Ishikawa (cell line): ENCODE results near the gene PTMS.

ENCODE experiments used
- CEBPB ChIP-seq: IDR thresholded peaks from 2 replicates; pipeline ENCODE4 v1.6.1; 2012
- CREB1 ChIP-seq: IDR thresholded peaks from 2 replicates; pipeline ENCODE4 v1.6.1; 2012; ENCODE audit warnings: low read depth
- EGR1 ChIP-seq: IDR thresholded peaks from 2 replicates; pipeline ENCODE4 v1.6.1; 2012
- EP300 ChIP-seq: IDR thresholded peaks from 2 replicates; pipeline ENCODE4 v1.6.1; 2012; ENCODE audit warnings: borderline replicate concordance
- FOXM1 ChIP-seq: IDR thresholded peaks from 2 replicates; pipeline ENCODE4 v1.6.1; 2012; ENCODE audit warnings: low read depth, borderline replicate concordance
- NFIC ChIP-seq: IDR thresholded peaks from 2 replicates; pipeline ENCODE4 v1.6.1; 2012
- RAD21 ChIP-seq: IDR thresholded peaks from 2 replicates; pipeline ENCODE4 v1.6.1; 2012; ENCODE audit warnings: low read depth
- REST ChIP-seq: IDR thresholded peaks from 2 replicates; pipeline ENCODE4 v1.6.1; 2012; ENCODE audit warnings: low read depth, mild to moderate bottlenecking
- TAF1 ChIP-seq: IDR thresholded peaks from 2 replicates; pipeline ENCODE4 v1.6.1; 2012; ENCODE audit warnings: low read depth, mild to moderate bottlenecking
- TCF12 ChIP-seq: IDR thresholded peaks from 2 replicates; pipeline ENCODE4 v1.6.1; 2012; ENCODE audit warnings: low read depth
- YY1 ChIP-seq: IDR thresholded peaks from 2 replicates; pipeline ENCODE4 v1.6.1; 2012; ENCODE audit warnings: low read depth
- ZBTB7A ChIP-seq: IDR thresholded peaks from 2 replicates; pipeline ENCODE4 v1.6.1; 2012; ENCODE audit warnings: low read depth
- TF ChIP-seq, protein P1 (sequence below): IDR thresholded peaks from 2 replicates; pipeline ENCODE4 v1.6.1; 2012
- TF ChIP-seq, protein P2 (sequence below): IDR thresholded peaks from 2 replicates; pipeline ENCODE4 v1.6.1; 2012

DNA sequence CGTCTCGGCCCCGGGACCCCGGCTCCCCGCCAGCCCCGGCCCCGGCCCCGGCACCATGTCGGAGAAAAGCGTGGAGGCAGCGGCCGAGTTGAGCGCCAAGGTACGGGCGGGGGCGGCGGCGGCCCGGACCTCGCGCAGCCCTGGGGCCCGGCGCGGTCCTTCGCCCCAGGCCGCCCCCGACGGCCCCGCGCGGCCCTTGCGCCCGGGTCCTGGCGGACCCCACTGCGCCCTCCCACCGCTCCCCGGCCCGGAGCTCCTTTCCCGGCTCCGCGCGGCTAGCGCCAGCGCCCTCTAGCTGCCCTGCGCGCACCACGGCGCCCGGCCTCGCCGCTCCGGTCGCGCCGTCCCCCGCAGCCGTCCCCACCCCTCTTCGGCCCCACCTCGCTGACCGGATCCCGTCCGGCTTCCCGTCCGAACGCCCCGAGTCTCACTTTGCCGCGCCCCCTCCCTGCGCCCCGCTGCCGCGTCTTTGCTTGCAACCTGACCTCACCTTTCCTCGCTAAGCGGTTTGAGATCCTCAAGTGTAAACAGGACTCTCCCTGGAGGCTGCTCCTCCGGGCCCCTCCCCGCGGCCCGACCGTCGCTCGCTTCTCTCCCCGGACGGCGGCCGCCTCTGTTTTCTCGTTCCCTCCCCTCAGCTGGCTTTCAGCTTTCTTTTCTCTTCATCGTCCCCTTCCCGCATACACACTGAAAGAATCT is 637 bp downstream of the PTMS start:
- TF ChIP-seq TAF1 (peak; percentile 50; the same call in 1 of the 2 replicates), REST (no peak), RAD21 (peak; percentile 35; the same call in 1 of the 2 replicates), CEBPB (no peak), EP300 (peak; percentile 44; the same call in 1 of the 2 replicates), NFIC (no peak), FOXM1 (no peak), CREB1 (no peak), YY1 (0 out of 2 replicates have a peak, but pooled peaks have one; percentile 5), ZBTB7A (peak; percentile 58; the same call in 1 of the 2 replicates), TCF12 (peak; percentile 61; the same call in 1 of the 2 replicates), EGR1 (peak; percentile 41; the same call in 1 of the 2 replicates)
- TF ChIP-seq, protein P1, sequence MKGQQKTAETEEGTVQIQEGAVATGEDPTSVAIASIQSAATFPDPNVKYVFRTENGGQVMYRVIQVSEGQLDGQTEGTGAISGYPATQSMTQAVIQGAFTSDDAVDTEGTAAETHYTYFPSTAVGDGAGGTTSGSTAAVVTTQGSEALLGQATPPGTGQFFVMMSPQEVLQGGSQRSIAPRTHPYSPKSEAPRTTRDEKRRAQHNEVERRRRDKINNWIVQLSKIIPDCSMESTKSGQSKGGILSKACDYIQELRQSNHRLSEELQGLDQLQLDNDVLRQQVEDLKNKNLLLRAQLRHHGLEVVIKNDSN, result no peak
- TF ChIP-seq, protein P2, sequence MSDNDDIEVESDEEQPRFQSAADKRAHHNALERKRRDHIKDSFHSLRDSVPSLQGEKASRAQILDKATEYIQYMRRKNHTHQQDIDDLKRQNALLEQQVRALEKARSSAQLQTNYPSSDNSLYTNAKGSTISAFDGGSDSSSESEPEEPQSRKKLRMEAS, result peak; percentile 65
